Neural progenitor cell (in vitro differentiated cells): ENCODE results near the gene TPI1. TPM values are rescaled to one million over a fixed set of nuclear protein-coding genes. Genes with fewer than 3 reads are reported as not detected.

Experiments used
- DNase-seq: peaks from one replicate; pipeline ENCODE4 v3.0.0-alpha.2; 2016; ENCODE audit warnings: low spot score
- H2AFZ ChIP-seq: fragments of 200-600 bp; sonication (generic); replicated peaks from 2 replicates; pipeline ENCODE4 v1.6.1; 2016; ENCODE audit warnings: antibody characterized with exemption
- H3F3A ChIP-seq: fragments of 200-600 bp; sonication (generic); 2 replicates; pipeline ENCODE4 v1.6.1; 2016; ENCODE audit warnings: antibody characterized with exemption, low read depth
- H3K27ac ChIP-seq: fragments of 200-600 bp; sonication (generic); 2 replicates; pipeline ENCODE4 v1.5.1; 2016; ENCODE audit warnings: mild to moderate bottlenecking
- H3K27me3 ChIP-seq: fragments of 200-600 bp; sonication (generic); 2 replicates; pipeline ENCODE4 v1.6.1; 2016; ENCODE audit warnings: mild to moderate bottlenecking, moderate library complexity
- H3K36me3 ChIP-seq: fragments of 200-600 bp; sonication (generic); 2 replicates; pipeline ENCODE4 v1.5.1; 2016
- H3K4me1 ChIP-seq: fragments of 200-600 bp; sonication (generic); 2 replicates; pipeline ENCODE4 v1.6.1; 2016; ENCODE audit warnings: mixed run types
- H3K4me2 ChIP-seq: fragments of 200-600 bp; sonication (generic); 2 replicates; pipeline ENCODE4 v1.6.1; 2016
- H3K4me3 ChIP-seq: fragments of 200-600 bp; sonication (generic); 2 replicates; pipeline ENCODE4 v1.5.1; 2016
- H3K79me2 ChIP-seq: fragments of 200-600 bp; sonication (generic); 2 replicates; pipeline ENCODE4 v1.6.1; 2016; ENCODE audit warnings: low read depth
- H3K9ac ChIP-seq: fragments of 200-600 bp; sonication (generic); 2 replicates; pipeline ENCODE4 v1.6.1; 2016
- H3K9me3 ChIP-seq: fragments of 200-600 bp; sonication (generic); 2 replicates; pipeline ENCODE4 v1.5.1; 2016; ENCODE audit warnings: low read depth
- H4K20me1 ChIP-seq: fragments of 200-600 bp; sonication (generic); 2 replicates; pipeline ENCODE4 v1.6.1; 2016; ENCODE audit warnings: low read depth
- H3K27ac Mint-ChIP-seq: 3 replicates; pipeline ENCODE4 v1.8.0; 2021; ENCODE audit warnings: mixed read lengths
- H3K27me3 Mint-ChIP-seq: 2 replicates; pipeline ENCODE4 v1.8.0; 2022; ENCODE audit warnings: low read depth, mild to moderate bottlenecking, inconsistent platforms, moderate library complexity, mixed read lengths; ENCODE audit not compliant: insufficient read depth
- H3K36me3 Mint-ChIP-seq: 3 replicates; pipeline ENCODE4 v1.8.0; 2021; ENCODE audit warnings: mixed read lengths
- H3K4me1 Mint-ChIP-seq: 3 replicates; pipeline ENCODE4 v1.8.0; 2021; ENCODE audit warnings: mixed read lengths
- H3K4me3 Mint-ChIP-seq: 3 replicates; pipeline ENCODE4 v1.8.0; 2021; ENCODE audit warnings: mild to moderate bottlenecking, moderate library complexity, mixed read lengths
- H3K9me3 Mint-ChIP-seq: 3 replicates; pipeline ENCODE4 v1.8.0; 2020; ENCODE audit warnings: mixed read lengths
- EZH2 ChIP-seq: fragments of 200-600 bp; sonication (generic); IDR thresholded peaks from 2 replicates; pipeline ENCODE4 v1.6.1; 2017; ENCODE audit warnings: antibody characterized with exemption, mild to moderate bottlenecking, moderate library complexity
- EZH2phosphoT487 ChIP-seq: fragments of 200-600 bp; sonication (generic); IDR thresholded peaks from 2 replicates; pipeline ENCODE4 v1.6.1; 2017; ENCODE audit warnings: antibody characterized with exemption
- total RNA-seq: library from RNA; depleted of rRNA; stranded (reverse); fragments of >200 nt; gene quantifications from 2 replicates; pipeline ENCODE4 v1.2.3, GENCODE V29; 2015; ENCODE audit warnings: low replicate concordance
- TF ChIP-seq, protein P1 (sequence below): fragments of 200-600 bp; sonication (generic); IDR thresholded peaks from 2 replicates; pipeline ENCODE4 v1.5.1; 2017; ENCODE audit warnings: antibody characterized with exemption, mild to moderate bottlenecking

Gene TPI1
- total RNA-seq, 1 donor from 2014 or later, result 1,038 TPM

DNA sequence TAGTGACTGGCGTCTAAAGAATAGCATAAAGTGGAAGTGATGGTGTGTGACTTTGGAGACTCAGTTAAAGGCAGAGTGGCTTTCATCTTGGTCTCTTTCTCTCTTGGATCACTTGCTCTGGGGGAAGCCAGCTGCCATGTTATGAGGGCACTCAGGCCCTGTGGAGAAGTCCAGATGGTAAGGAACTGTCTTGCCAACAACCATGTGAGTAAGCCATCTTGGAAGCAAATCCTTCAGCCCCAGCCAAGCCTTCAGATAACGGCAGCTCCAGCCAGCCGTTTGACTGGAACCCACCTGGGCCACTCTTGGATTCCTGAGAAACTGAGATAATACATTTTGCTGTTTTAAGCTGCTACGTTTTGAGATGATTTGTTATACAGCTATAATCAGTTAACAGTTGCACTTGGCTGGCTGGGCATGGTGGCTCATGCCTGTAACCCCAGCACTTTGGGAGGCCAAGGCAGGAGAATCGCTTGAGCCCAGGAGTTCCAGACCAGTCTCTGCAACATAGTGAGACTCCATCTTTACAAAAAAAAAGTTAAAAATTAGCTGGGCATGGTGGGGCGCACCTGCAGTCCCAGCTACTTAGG, 29.6 kb downstream of the TPI1 start:
- no peaks in the 10 kb centered on the region for H4K20me1 ChIP-seq
- no peak overlapping the region for H3K4me3 ChIP-seq
- H3K9ac ChIP-seq, result no peak overlapping the region
- peaks cover 7% of the 10 kb centered on the region for H3F3A ChIP-seq
- TF ChIP-seq, protein P1, sequence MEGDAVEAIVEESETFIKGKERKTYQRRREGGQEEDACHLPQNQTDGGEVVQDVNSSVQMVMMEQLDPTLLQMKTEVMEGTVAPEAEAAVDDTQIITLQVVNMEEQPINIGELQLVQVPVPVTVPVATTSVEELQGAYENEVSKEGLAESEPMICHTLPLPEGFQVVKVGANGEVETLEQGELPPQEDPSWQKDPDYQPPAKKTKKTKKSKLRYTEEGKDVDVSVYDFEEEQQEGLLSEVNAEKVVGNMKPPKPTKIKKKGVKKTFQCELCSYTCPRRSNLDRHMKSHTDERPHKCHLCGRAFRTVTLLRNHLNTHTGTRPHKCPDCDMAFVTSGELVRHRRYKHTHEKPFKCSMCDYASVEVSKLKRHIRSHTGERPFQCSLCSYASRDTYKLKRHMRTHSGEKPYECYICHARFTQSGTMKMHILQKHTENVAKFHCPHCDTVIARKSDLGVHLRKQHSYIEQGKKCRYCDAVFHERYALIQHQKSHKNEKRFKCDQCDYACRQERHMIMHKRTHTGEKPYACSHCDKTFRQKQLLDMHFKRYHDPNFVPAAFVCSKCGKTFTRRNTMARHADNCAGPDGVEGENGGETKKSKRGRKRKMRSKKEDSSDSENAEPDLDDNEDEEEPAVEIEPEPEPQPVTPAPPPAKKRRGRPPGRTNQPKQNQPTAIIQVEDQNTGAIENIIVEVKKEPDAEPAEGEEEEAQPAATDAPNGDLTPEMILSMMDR, result no peak
- TF ChIP-seq EZH2 (no peak), EZH2phosphoT487 (no peak)
- H2AFZ ChIP-seq, result no peak overlapping the region
- H3K27ac Mint-ChIP-seq, result no peak overlapping the region
- peaks cover 16% of the 10 kb centered on the region for H3K4me1 Mint-ChIP-seq
- no peak overlapping the region for H3K27ac ChIP-seq
- no peaks in the 10 kb centered on the region for H3K4me1 ChIP-seq
- H3K27me3 ChIP-seq, result no peaks in the 10 kb centered on the region
- H3K79me2 ChIP-seq, result no peaks in the 10 kb centered on the region
- H3K27me3 Mint-ChIP-seq, result peaks cover 4% of the 10 kb centered on the region
- DNase-seq, result no peak
- no peak overlapping the region for H3K4me2 ChIP-seq
- H3K36me3 ChIP-seq, result no peaks in the 10 kb centered on the region
- no peaks in the 10 kb centered on the region for H3K36me3 Mint-ChIP-seq
- peaks cover 3% of the 10 kb centered on the region for H3K9me3 Mint-ChIP-seq
- no peaks in the 10 kb centered on the region for H3K9me3 ChIP-seq
- peak overlapping the region; percentile 8 for H3K4me3 Mint-ChIP-seq

DNA sequence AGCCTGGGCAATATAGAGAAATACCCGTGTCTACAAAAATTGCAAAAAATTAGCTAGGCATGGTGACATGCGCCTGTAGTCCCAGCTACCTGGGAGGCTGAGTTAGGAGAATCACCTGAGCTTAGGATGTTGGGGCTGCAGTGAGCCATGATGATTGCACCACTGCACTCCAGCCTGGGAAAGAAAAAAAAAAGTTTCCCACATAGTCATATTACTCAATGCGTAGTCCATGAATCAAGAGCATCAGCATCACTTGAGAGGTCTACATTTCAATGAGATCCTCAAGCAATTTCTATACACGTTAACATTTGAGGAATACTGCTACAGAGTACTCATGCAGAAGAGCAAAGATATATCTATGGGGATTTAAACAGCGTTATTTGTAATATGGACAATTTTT, 32.1 kb downstream of the TPI1 start:
- no peak overlapping the region for H3K4me3 Mint-ChIP-seq
- H3K9ac ChIP-seq, result no peak overlapping the region
- H3K4me3 ChIP-seq, result no peak overlapping the region
- H3K9me3 Mint-ChIP-seq, result peaks cover 3% of the 10 kb centered on the region
- peaks cover 1% of the 10 kb centered on the region for H3K36me3 Mint-ChIP-seq
- peaks cover 20% of the 10 kb centered on the region for H3K4me1 ChIP-seq
- no peaks in the 10 kb centered on the region for H4K20me1 ChIP-seq
- TF ChIP-seq, protein P1, result no peak
- TF ChIP-seq EZH2 (no peak), EZH2phosphoT487 (no peak)
- no peaks in the 10 kb centered on the region for H3K9me3 ChIP-seq
- no peaks in the 10 kb centered on the region for H3K79me2 ChIP-seq
- peaks cover 12% of the 10 kb centered on the region for H3F3A ChIP-seq
- H3K27me3 ChIP-seq, result no peaks in the 10 kb centered on the region
- peaks cover 6% of the 10 kb centered on the region for H3K27me3 Mint-ChIP-seq
- no peak overlapping the region for H3K27ac ChIP-seq
- no peak for DNase-seq
- no peak overlapping the region for H3K27ac Mint-ChIP-seq
- no peaks in the 10 kb centered on the region for H3K36me3 ChIP-seq
- no peak overlapping the region for H2AFZ ChIP-seq
- H3K4me2 ChIP-seq, result no peak overlapping the region
- H3K4me1 Mint-ChIP-seq, result peaks cover 22% of the 10 kb centered on the region

DNA sequence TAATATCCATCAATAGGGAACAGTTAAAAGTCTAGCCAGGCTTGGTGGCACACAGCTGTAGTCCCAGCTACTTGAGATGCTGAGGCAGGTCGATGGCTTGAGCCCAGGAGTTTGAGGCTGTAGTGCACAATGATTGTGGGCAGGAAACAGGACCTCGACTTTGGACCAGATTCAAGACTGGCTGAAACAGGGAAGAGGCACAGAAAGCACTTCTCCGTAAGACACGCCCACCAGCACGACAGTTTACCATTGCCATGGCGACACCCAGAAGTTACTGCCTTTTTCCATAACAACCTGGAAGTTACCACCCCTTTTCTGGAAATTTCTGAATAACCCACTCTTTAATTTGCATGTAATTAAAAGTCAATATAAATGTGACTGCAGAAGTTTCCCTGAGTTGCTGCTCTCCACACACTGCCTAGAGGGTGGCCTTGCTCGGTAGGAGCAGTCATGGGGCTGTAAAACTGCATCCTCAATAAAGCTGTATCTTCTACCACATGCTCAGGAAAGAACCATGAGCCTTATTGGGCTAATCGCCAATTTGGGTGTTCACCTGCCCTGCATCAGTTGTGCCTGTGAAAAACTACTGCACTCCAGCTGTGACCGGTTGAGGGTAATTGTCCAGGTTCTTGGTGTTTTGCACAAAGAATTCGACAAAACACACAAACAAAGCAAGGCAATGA, 32.6 kb downstream of the TPI1 start:
- Histone ChIP-seq H3F3A (peaks cover 15% of the 10 kb centered on the region), H3K4me1 (peaks cover 21% of the 10 kb centered on the region), H3K27ac (no peak overlapping the region), H3K27me3 (no peaks in the 10 kb centered on the region), H3K9me3 (no peaks in the 10 kb centered on the region), H2AFZ (no peak overlapping the region), H3K4me2 (no peak overlapping the region), H4K20me1 (no peaks in the 10 kb centered on the region), H3K4me3 (no peak overlapping the region), H3K9ac (no peak overlapping the region), H3K36me3 (no peaks in the 10 kb centered on the region), H3K79me2 (no peaks in the 10 kb centered on the region)
- no peak overlapping the region for H3K27ac Mint-ChIP-seq
- H3K4me3 Mint-ChIP-seq, result no peak overlapping the region
- peaks cover 22% of the 10 kb centered on the region for H3K4me1 Mint-ChIP-seq
- no peak for DNase-seq
- TF ChIP-seq EZH2 (no peak), EZH2phosphoT487 (no peak)
- TF ChIP-seq, protein P1, result no peak
- H3K36me3 Mint-ChIP-seq, result peaks cover 1% of the 10 kb centered on the region
- H3K27me3 Mint-ChIP-seq, result peaks cover 6% of the 10 kb centered on the region
- H3K9me3 Mint-ChIP-seq, result peaks cover 3% of the 10 kb centered on the region
